K562 (cell line): ENCODE data around the gene RBM20. TPM values are rescaled to one million over a fixed set of nuclear protein-coding genes. Genes with fewer than 3 reads are reported as not detected.

Source experiments
- CBFA2T2 ChIP-seq: fragments of 450-650 bp; conservative IDR thresholded peaks from 2 replicates; pipeline ENCODE4 v1.6.1; 2017; ENCODE audit warnings: mild to moderate bottlenecking
- E2F6 ChIP-seq, 2 experiments: IDR thresholded peaks; 2 replicates each; pipeline ENCODE4 v1.6.1; 2011; ENCODE audit warnings: borderline replicate concordance in 1 of 2, control low read depth in 1 of 2, low read depth in 1 of 2, low read length in 1 of 2, mild to moderate bottlenecking in 1 of 2, mixed read lengths in 1 of 2, moderate library complexity in 1 of 2; ENCODE audit not compliant: insufficient read depth in 1 of 2, insufficient read length in 1 of 2, poor library complexity in 1 of 2, severe bottlenecking in 1 of 2; ENCODE audit errors: extremely low read depth in 1 of 2
- GABPB1 ChIP-seq: sonication (generic); formaldehyde crosslinking; IDR thresholded peaks from 2 replicates; pipeline ENCODE4 v1.8.0; 2022; ENCODE audit warnings: mild to moderate bottlenecking, missing genetic modification reagents
- MTF1 ChIP-seq: fragments of 250-450 bp; sonication (Bioruptor Pico); IDR thresholded peaks from 2 replicates; pipeline ENCODE4 v1.9.0; 2021; ENCODE audit warnings: moderate library complexity, mild to moderate bottlenecking, inconsistent platforms, borderline replicate concordance
- NUFIP1 ChIP-seq: fragments of 450-650 bp; IDR thresholded peaks from 2 replicates; pipeline ENCODE4 v1.6.1; 2018; ENCODE audit not compliant: partially characterized antibody
- RERE ChIP-seq: sonication (generic); formaldehyde crosslinking; IDR thresholded peaks from 2 replicates; pipeline ENCODE4 v1.8.0; 2023; ENCODE audit warnings: missing genetic modification reagents, mild to moderate bottlenecking, borderline replicate concordance
- SREBF2 ChIP-seq: sonication (generic); formaldehyde crosslinking; IDR thresholded peaks from 2 replicates; pipeline ENCODE4 v1.4.0; 2020; ENCODE audit warnings: mild to moderate bottlenecking, missing genetic modification reagents
- SRSF9 ChIP-seq: fragments of 200-400 bp; formaldehyde crosslinking; IDR thresholded peaks from 2 replicates; pipeline ENCODE4 v1.6.1; 2017; ENCODE audit warnings: low read depth, low read length, borderline replicate concordance
- THAP12 ChIP-seq: fragments of 250-450 bp; sonication (Bioruptor Pico); IDR thresholded peaks from 2 replicates; pipeline ENCODE4 v1.9.0; 2021; ENCODE audit warnings: mild to moderate bottlenecking, inconsistent platforms
- WHSC1 ChIP-seq: IDR thresholded peaks from one replicate; pipeline ENCODE4 v1.6.1; 2012; ENCODE audit warnings: low read length, control low read depth, inconsistent platforms
- ZBTB17 ChIP-seq: fragments of 450-650 bp; formaldehyde crosslinking; IDR thresholded peaks from 2 replicates; pipeline ENCODE4 v1.4.0; 2020; ENCODE audit warnings: mild to moderate bottlenecking
- ZNF551 ChIP-seq: fragments of 250-450 bp; sonication (Bioruptor Pico); IDR thresholded peaks from 2 replicates; pipeline ENCODE4 v1.5.0; 2021; ENCODE audit warnings: mild to moderate bottlenecking, moderate library complexity
- polyA plus RNA-seq, 8 experiments: library from polyadenylated mRNA; depleted of rRNA in 4 of 8; stranded (reverse) in 5 of 8; unstranded in 3 of 8; fragments of >200 nt; fragmentation: Nextera tagmentation in 2 of 8; fragmentation: Illumina TruSeq in 1 of 8; extraction: Ambion mirVana in 2 of 8; extraction: Trizol in 1 of 8; gene quantifications; 2 replicates each; pipeline versions ENCODE4 v1.2.1 to v1.2.3, GENCODE V29; 2011 to 2014; ENCODE audit warnings: inconsistent platforms in 1 of 8, missing spikeins in 1 of 8
- total RNA-seq, 7 experiments: library from RNA; depleted of rRNA in 6 of 7; stranded (reverse); fragments of >200 nt in 6 of 7; fragmentation: Illumina TruSeq in 2 of 7; extraction: Trizol in 2 of 7; gene quantifications; 2 replicates each; pipeline versions ENCODE4 v1.2.1 to v1.2.3, GENCODE V29; 2011 to 2021; ENCODE audit warnings: low replicate concordance in 1 of 7

Gene RBM20
- total and polyA plus RNA-seq, 9 of the 15 experiments (the other 6 are each of a cell fraction or from before 2014, with no cell fraction given): 0.63 to 5.7 (median 3.2) TPM

GRCh38 chr10:110824660-110825059, 180.5 kb downstream of the RBM20 start (continued):
- no peak for TF ChIP-seq RERE (CRISPR knock-in tag)
- TF ChIP-seq GABPB1 (CRISPR knock-in tag): no peak
- TF ChIP-seq WHSC1: no peak
- no peak for TF ChIP-seq THAP12 (CRISPR knock-in tag)
- TF ChIP-seq NUFIP1: no peak
- no peak for TF ChIP-seq SRSF9
- TF ChIP-seq MTF1 (CRISPR knock-in tag): no peak
- TF ChIP-seq ZBTB17: no peak
- no peak for TF ChIP-seq SREBF2
- no peak for TF ChIP-seq ZNF551
- no peak for TF ChIP-seq CBFA2T2
- no peak for TF ChIP-seq E2F6 (IDR thresholded peaks at IDR 0.05; ENCODE audit: borderline replicate concordance in 1 of 2, extremely low read depth in 1 of 2, insufficient read depth in 1 of 2, insufficient read length in 1 of 2, low read depth in 1 of 2, low read length in 1 of 2, poor library complexity in 1 of 2, severe bottlenecking in 1 of 2)
